ENCODE data around the gene CFD. TPM values are rescaled to one million over a fixed set of nuclear protein-coding genes. Genes with fewer than 3 reads are reported as not detected.

CFD gene
- polyA plus RNA-seq, 1 of the 3 experiments (the other 2 are of a cell fraction) = 2.5 TPM

- peak; percentile 62 for DNase-seq
- Histone ChIP-seq H3K36me3 (replicated peaks in 1 of 2; ENCODE audit: control insufficient read depth in 1 of 2, insufficient read depth in 2 of 2, low read length in 1 of 2) (peaks cover 0 to 11% of the 10 kb centered on the region in 2 experiments), H3K79me2 (ENCODE audit: insufficient read depth) (peaks cover 60% of the 10 kb centered on the region), H3F3A (replicated peaks; ENCODE audit: insufficient read depth) (peaks cover 4% of the 10 kb centered on the region), H3K4me3 (ENCODE audit: low read depth in 2 of 2, low read length in 1 of 2) (no peak overlapping the region), H4K20me1 (ENCODE audit: insufficient read depth) (peaks cover 45% of the 10 kb centered on the region), H3K9me3 (no peaks in the 10 kb centered on the region), H3K27ac (ENCODE audit: low read depth in 2 of 2, low read length in 1 of 2) (no peak overlapping the region), H3K9me2 (no peaks in the 10 kb centered on the region), H3K9ac (no peak overlapping the region), H2AFZ (ENCODE audit: low read depth) (no peak overlapping the region), H3K27me3 (ENCODE audit: insufficient read depth) (no peaks in the 10 kb centered on the region), H3K4me1 (ENCODE audit: control insufficient read depth in 1 of 2, insufficient read depth in 2 of 2, low read depth in 1 of 2, low read length in 1 of 2) (no peaks in the 10 kb centered on the region; a peak in 1 of 4 replicates), H3K4me2 (no peak overlapping the region)
- WGBS (ENCODE audit: low lambda C conversion rate) = 80% methylated on average over 17 of the region's 32 CpGs
- ChIA-PET CTCF (interaction anchor here (1.5 to 1.7 kb wide), 2 partner anchors 11 to 19 kb away, joined by 3 to 5 read pairs; no protein-coding TSS in a partner anchor), POLR2A (no interaction called here)
- no peak for TF ChIP-seq RFX5 (IDR thresholded peaks at IDR 0.05; ENCODE audit: low read length)
- no peak for TF ChIP-seq IRF3 (IDR thresholded peaks at IDR 0.05; ENCODE audit: low read depth, low read length)
- no peak for TF ChIP-seq ZBTB33 (IDR thresholded peaks at IDR 0.05; ENCODE audit: borderline replicate concordance, low read depth)
- TF ChIP-seq SMC3 (IDR thresholded peaks at IDR 0.05; ENCODE audit: low read depth, low read length) = no peak
- no peak for TF ChIP-seq FOSL2 (IDR thresholded peaks at IDR 0.05; ENCODE audit: borderline replicate concordance, low read depth)
- TF ChIP-seq ELF1 (IDR thresholded peaks at IDR 0.05) = no peak
- no peak for TF ChIP-seq TEAD4 (IDR thresholded peaks at IDR 0.05; ENCODE audit: borderline replicate concordance, insufficient read depth)
- TF ChIP-seq REST (IDR thresholded peaks at IDR 0.05; ENCODE audit: low read depth, low read length) = no peak
- no peak for TF ChIP-seq CTCF (IDR thresholded peaks at IDR 0.05)
These were observed 43.9 kb downstream of the CFD start for GRCh38 chr19:903266-903797.

All from SK-N-SH (cell line).